CD14-positive monocyte (primary cell): Measurements from ENCODE around the gene ODAD3. TPM values are rescaled to one million over a fixed set of nuclear protein-coding genes. Genes with fewer than 3 reads are reported as not detected.

ENCODE experiments used
- DNase-seq, 3 donors: peaks; one replicate each; pipeline ENCODE4 v3.0.0-alpha.2; 2011 to 2022
- H2AFZ ChIP-seq: 2 replicates; pipeline ENCODE4 v1.6.0; 2012; ENCODE audit warnings: mild to moderate bottlenecking, low read depth, low read length, inconsistent platforms; ENCODE audit not compliant: insufficient read depth, poor library complexity, severe bottlenecking
- H3K27ac ChIP-seq, 2 donors: 1 replicate in 1 of 2; 2 replicates in 1 of 2; pipeline ENCODE4 v1.5.1; 2012 to 2013; ENCODE audit warnings: low read length in 2 of 2, control low read depth in 1 of 2, inconsistent platforms in 1 of 2, low read depth in 1 of 2, mild to moderate bottlenecking in 1 of 2
- H3K27me3 ChIP-seq, 2 donors: one replicate each; pipeline versions ENCODE4 v1.6.0 to v1.6.1; 2011 to 2013; ENCODE audit warnings: low read length in 2 of 2; ENCODE audit not compliant: control insufficient read depth in 2 of 2, insufficient read depth in 2 of 2
- H3K36me3 ChIP-seq, 2 donors: replicated peaks in 1 of 2; 1 replicate in 1 of 2; 2 replicates in 1 of 2; pipeline versions ENCODE4 v1.5.1 to v1.6.1; 2012 to 2013; ENCODE audit warnings: low read length in 2 of 2, control low read depth in 1 of 2, inconsistent platforms in 1 of 2, mild to moderate bottlenecking in 1 of 2; ENCODE audit not compliant: insufficient read depth in 2 of 2, control insufficient read depth in 1 of 2
- H3K4me1 ChIP-seq, 2 donors: 1 replicate in 1 of 2; 2 replicates in 1 of 2; pipeline versions ENCODE4 v1.5.1 to v1.6.1; 2012 to 2013; ENCODE audit warnings: low read length in 2 of 2, control low read depth in 1 of 2, inconsistent platforms in 1 of 2, mild to moderate bottlenecking in 1 of 2, moderate library complexity in 1 of 2; ENCODE audit not compliant: insufficient read depth in 2 of 2, control insufficient read depth in 1 of 2
- H3K4me2 ChIP-seq: replicated peaks from 2 replicates; pipeline ENCODE3; 2012; ENCODE audit warnings: low read length, moderate library complexity, mild to moderate bottlenecking; ENCODE audit not compliant: poor library complexity, severe bottlenecking; ENCODE audit errors: extremely low read depth
- H3K4me3 ChIP-seq, 3 experiments: fragments of 200-600 bp in 1 of 3; sonication (generic) in 1 of 3; replicated peaks in 1 of 3; 1 replicate in 2 of 3; 2 replicates in 1 of 3; pipeline ENCODE4 v1.5.1; 2011 to 2013; ENCODE audit warnings: low read length in 3 of 3, mild to moderate bottlenecking in 3 of 3, control low read depth in 2 of 3, low read depth in 2 of 3, inconsistent platforms in 1 of 3, moderate library complexity in 1 of 3
- H3K79me2 ChIP-seq: 2 replicates; pipeline ENCODE4 v1.6.0; 2012; ENCODE audit warnings: mild to moderate bottlenecking, control low read depth, inconsistent platforms, low read length, moderate library complexity; ENCODE audit not compliant: insufficient read depth
- H3K9ac ChIP-seq: 2 replicates; pipeline ENCODE4 v1.6.0; 2017; ENCODE audit warnings: low read length, mild to moderate bottlenecking; ENCODE audit not compliant: insufficient read depth, poor library complexity, severe bottlenecking
- H3K9me3 ChIP-seq, 2 donors: replicated peaks in 1 of 2; 1 replicate in 1 of 2; 2 replicates in 1 of 2; pipeline versions ENCODE4 v1.5.1 to v1.6.1; 2012 to 2013; ENCODE audit warnings: low read length in 2 of 2, control low read depth in 1 of 2; ENCODE audit not compliant: control insufficient read depth in 1 of 2, insufficient read depth in 1 of 2
- H4K20me1 ChIP-seq: 2 replicates; pipeline ENCODE4 v1.6.0; 2012; ENCODE audit warnings: mild to moderate bottlenecking, low read length, control low read depth, moderate library complexity; ENCODE audit not compliant: insufficient read depth
- H3K27ac Mint-ChIP-seq, 7 donors: one replicate each; pipeline ENCODE4 v1.8.0; 2020; ENCODE audit warnings: mild to moderate bottlenecking in 7 of 7, mixed read lengths in 7 of 7, moderate library complexity in 6 of 7, inconsistent platforms in 2 of 7
- H3K27me3 Mint-ChIP-seq, 3 donors: one replicate each; pipeline ENCODE4 v1.8.0; 2021 to 2022; ENCODE audit warnings: low read depth in 3 of 3, mild to moderate bottlenecking in 3 of 3, mixed read lengths in 3 of 3, moderate library complexity in 3 of 3, inconsistent platforms in 1 of 3
- H3K36me3 Mint-ChIP-seq, 2 donors: one replicate each; pipeline ENCODE4 v1.8.0; 2020; ENCODE audit warnings: mixed read lengths in 2 of 2, inconsistent platforms in 1 of 2, mild to moderate bottlenecking in 1 of 2
- H3K4me1 Mint-ChIP-seq: one replicate; pipeline ENCODE4 v1.8.0; 2020; ENCODE audit warnings: mild to moderate bottlenecking, mixed read lengths
- H3K4me3 Mint-ChIP-seq, 2 donors: one replicate each; pipeline ENCODE4 v1.8.0; 2020; ENCODE audit warnings: mild to moderate bottlenecking in 2 of 2, mixed read lengths in 2 of 2, moderate library complexity in 1 of 2
- H3K9me3 Mint-ChIP-seq, 7 donors: one replicate each; pipeline ENCODE4 v1.8.0; 2020 to 2022; ENCODE audit warnings: mixed read lengths in 7 of 7, mild to moderate bottlenecking in 6 of 7, moderate library complexity in 6 of 7, inconsistent platforms in 2 of 7
- WGBS: methylation state at CpG from one replicate; pipeline ENCODE4 v1.1.5; 2013; ENCODE audit warnings: missing lambda C conversion rate; ENCODE audit not compliant: insufficient coverage; 5-methylcytosine and 5-hydroxymethylcytosine counted together
- intact Hi-C, 2 donors: fragments of 100-400 bp; cut with micrococcal nuclease; formaldehyde crosslinking; loops; one replicate each; pipeline versions ENCODE4 v1.15.0 to v1.15.1; 2023
- polyA plus RNA-seq, 3 donors: library from polyadenylated mRNA; depleted of rRNA in 1 of 3; unstranded in 2 of 3; stranded (reverse) in 1 of 3; fragments of 300-500 nt in 2 of 3; fragments of >200 nt in 1 of 3; fragmentation: Illumina TruSeq in 2 of 3; gene quantifications; 1 replicate in 2 of 3; 2 replicates in 1 of 3; pipeline ENCODE4 v1.2.3, GENCODE V29; 2012 to 2021
- TF ChIP-seq, protein P1 (sequence below): fragments of 200-600 bp; IDR thresholded peaks from one replicate; pipeline ENCODE4 v1.8.0; 2022; ENCODE audit warnings: antibody characterized with exemption, mild to moderate bottlenecking

ODAD3 gene
- polyA plus RNA-seq, 3 donors = 0.43 to 0.88 (median 0.61) TPM

DNA sequence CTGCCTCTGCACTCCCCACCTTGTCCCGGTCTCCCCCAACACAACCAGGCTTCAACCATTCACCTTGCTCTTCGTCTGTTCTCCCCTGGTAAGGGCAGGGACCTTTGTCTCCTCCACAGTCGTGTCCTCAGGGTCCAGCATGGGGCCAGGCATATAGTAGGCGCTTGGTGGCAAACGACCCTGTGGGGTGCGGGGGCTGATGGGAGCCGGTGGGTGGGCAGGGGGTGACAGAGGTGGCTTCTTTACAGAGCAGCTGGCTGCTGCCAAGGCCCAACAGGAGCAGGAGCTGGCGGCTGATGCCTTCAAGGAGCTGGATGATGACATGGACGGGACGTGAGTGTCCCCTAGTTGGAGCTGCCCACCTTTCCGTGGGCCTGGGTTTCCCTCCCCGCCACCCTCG, 10.2 kb upstream of the ODAD3 start:
- Histone ChIP-seq H3K27ac (peak overlapping the region in 1 of 2 donors; percentile 18), H4K20me1 (peaks cover 39% of the 10 kb centered on the region), H3K9ac (no peak overlapping the region), H3K79me2 (peaks cover 4% of the 10 kb centered on the region), H3K4me3 (no peak overlapping the region), H3K9me3 (no peaks in the 10 kb centered on the region), H3K4me1 (no peaks in the 10 kb centered on the region), H3K27me3 (no peaks in the 10 kb centered on the region), H3K4me2 (no peak overlapping the region), H2AFZ (no peak overlapping the region), H3K36me3 (peaks cover 81 to 100% of the 10 kb centered on the region in 2 donors)
- peak overlapping the region in 3 of 7 donors; percentile 38 to 60 (median 58) for H3K27ac Mint-ChIP-seq
- no peak overlapping the region for H3K4me3 Mint-ChIP-seq
- intact Hi-C loops = loop anchor here in 1 of 2 donors (5.0 kb wide), 1 partner anchor 158 kb away; no protein-coding TSS in a partner anchor
- peaks cover 55 to 90% of the 10 kb centered on the region in 2 donors for H3K36me3 Mint-ChIP-seq
- peaks cover 0 to 2% (median 0%) of the 10 kb centered on the region in 3 donors for H3K27me3 Mint-ChIP-seq
- TF ChIP-seq, protein P1, sequence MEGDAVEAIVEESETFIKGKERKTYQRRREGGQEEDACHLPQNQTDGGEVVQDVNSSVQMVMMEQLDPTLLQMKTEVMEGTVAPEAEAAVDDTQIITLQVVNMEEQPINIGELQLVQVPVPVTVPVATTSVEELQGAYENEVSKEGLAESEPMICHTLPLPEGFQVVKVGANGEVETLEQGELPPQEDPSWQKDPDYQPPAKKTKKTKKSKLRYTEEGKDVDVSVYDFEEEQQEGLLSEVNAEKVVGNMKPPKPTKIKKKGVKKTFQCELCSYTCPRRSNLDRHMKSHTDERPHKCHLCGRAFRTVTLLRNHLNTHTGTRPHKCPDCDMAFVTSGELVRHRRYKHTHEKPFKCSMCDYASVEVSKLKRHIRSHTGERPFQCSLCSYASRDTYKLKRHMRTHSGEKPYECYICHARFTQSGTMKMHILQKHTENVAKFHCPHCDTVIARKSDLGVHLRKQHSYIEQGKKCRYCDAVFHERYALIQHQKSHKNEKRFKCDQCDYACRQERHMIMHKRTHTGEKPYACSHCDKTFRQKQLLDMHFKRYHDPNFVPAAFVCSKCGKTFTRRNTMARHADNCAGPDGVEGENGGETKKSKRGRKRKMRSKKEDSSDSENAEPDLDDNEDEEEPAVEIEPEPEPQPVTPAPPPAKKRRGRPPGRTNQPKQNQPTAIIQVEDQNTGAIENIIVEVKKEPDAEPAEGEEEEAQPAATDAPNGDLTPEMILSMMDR = no peak
- H3K9me3 Mint-ChIP-seq = no peaks in the 10 kb centered on the region
- DNase-seq = no peak
- 96% methylated on average over 12 of the region's 13 CpGs for whole genome bisulfite sequencing
- H3K4me1 Mint-ChIP-seq = peaks cover 4% of the 10 kb centered on the region

GRCh38 chr19:11444059-11444458, 9.1 kb upstream of the ODAD3 start:
- intact Hi-C loops = no loop called here
- peak overlapping the region in 2 of 7 donors; percentile 19 to 26 for H3K27ac Mint-ChIP-seq

More at GRCh38 chr19:11444059-11444458, 9.1 kb upstream of the ODAD3 start:
- Histone ChIP-seq H3K9ac (no peak overlapping the region), H3K27ac (no peak overlapping the region), H3K27me3 (no peaks in the 10 kb centered on the region), H2AFZ (no peak overlapping the region), H4K20me1 (peaks cover 39% of the 10 kb centered on the region), H3K4me1 (no peaks in the 10 kb centered on the region), H3K9me3 (no peaks in the 10 kb centered on the region), H3K4me2 (no peak overlapping the region), H3K36me3 (peaks cover 78 to 96% of the 10 kb centered on the region in 2 donors), H3K4me3 (no peak overlapping the region), H3K79me2 (peaks cover 4% of the 10 kb centered on the region)
- no peaks in the 10 kb centered on the region for H3K9me3 Mint-ChIP-seq
- H3K27me3 Mint-ChIP-seq = peaks cover 0 to 2% (median 0%) of the 10 kb centered on the region in 3 donors
- H3K4me1 Mint-ChIP-seq = peaks cover 4% of the 10 kb centered on the region
- peaks cover 51 to 87% of the 10 kb centered on the region in 2 donors for H3K36me3 Mint-ChIP-seq
- TF ChIP-seq, protein P1 = no peak
- 100% methylated on average over 4 of the region's 5 CpGs for WGBS
- no peak overlapping the region for H3K4me3 Mint-ChIP-seq
- no peak for DNase-seq
